GM21423 (cell line): ENCODE results near the gene CLDN19.
"Not testable (repeated sequence)": the region's sequence is repeated elsewhere in the genome, so short reads cannot be mapped to it uniquely, and the experiment has no call there.

Experiments
- ATAC-seq: cut with Tn5 transposase; IDR thresholded peaks from one replicate; pipeline ENCODE4 v1.9.1; 2021; ENCODE audit warnings: mild to moderate bottlenecking, moderate library complexity; ENCODE audit not compliant: unreplicated experiment

Gene CLDN19

GRCh38 chr1:42740851-42741580, 980 bp upstream of the CLDN19 start:
- no peak for ATAC-seq

GRCh38 chr1:42738678-42739226, 1.3 kb downstream of the CLDN19 start:
- ATAC-seq = no peak

GRCh38 chr1:42737986-42738677, 1.9 kb downstream of the CLDN19 start:
- no peak for ATAC-seq

GRCh38 chr1:42737257-42737656, 2.8 kb downstream of the CLDN19 start:
- ATAC-seq = no peak

GRCh38 chr1:42736571-42737200, 3.4 kb downstream of the CLDN19 start:
- ATAC-seq = no peak

GRCh38 chr1:42736152-42736551, 3.9 kb downstream of the CLDN19 start:
- no peak for ATAC-seq

- no peak for ATAC-seq
Measured at GRCh38 chr1:42735477-42736105, 4.4 kb downstream of the CLDN19 start.

GRCh38 chr1:42735056-42735455, 5.0 kb downstream of the CLDN19 start:
- ATAC-seq = no peak

GRCh38 chr1:42734201-42735035, 5.6 kb downstream of the CLDN19 start:
- no peak for ATAC-seq

- no peak for ATAC-seq
Measured at GRCh38 chr1:42733415-42734200, 6.4 kb downstream of the CLDN19 start.

- no peak for ATAC-seq
Measured at GRCh38 chr1:42732126-42732680, 7.8 kb downstream of the CLDN19 start.

GRCh38 chr1:42731585-42731984, 8.5 kb downstream of the CLDN19 start:
- no peak for ATAC-seq

- ATAC-seq = no peak
Measured at GRCh38 chr1:42730988-42731387, 9.0 kb downstream of the CLDN19 start.

- no peak for ATAC-seq
Measured at GRCh38 chr1:42730002-42730401, 10.0 kb downstream of the CLDN19 start.

GRCh38 chr1:42725820-42726219, 14.2 kb downstream of the CLDN19 start:
- not testable (repeated sequence) for ATAC-seq

- ATAC-seq = no peak
Measured at GRCh38 chr1:42723511-42723910, 16.5 kb downstream of the CLDN19 start.

- not testable (repeated sequence) for ATAC-seq
Measured at GRCh38 chr1:42722403-42722802, 17.6 kb downstream of the CLDN19 start.

- ATAC-seq = no peak
Measured at GRCh38 chr1:42721926-42722325, 18.1 kb downstream of the CLDN19 start.

- ATAC-seq = no peak
Measured at GRCh38 chr1:42720868-42721267, 19.2 kb downstream of the CLDN19 start.
